GDM1 (cell line): ENCODE data around the gene ANAPC2.
A peak's percentile ranks its signal among the peaks of the same experiment; 100 is the strongest.

Experiments
- DNase-seq: peaks from one replicate; lab custom pipeline; 2025; lab: John Stamatoyannopoulos, UW

The ANAPC2 gene

GRCh38 chr9:137227054-137227852 is 38.9 kb upstream of the ANAPC2 start, which contains the start of gene RNF224:
RNF224 (plus strand) TSS chr9:137227502; CDS start chr9:137228336, 834 bp downstream.
- DNase-seq: peak; percentile 76

GRCh38 chr9:137226338-137227053 is 38.1 kb upstream of the ANAPC2 start:
- DNase-seq: no peak

GRCh38 chr9:137225699-137226331 is 37.5 kb upstream of the ANAPC2 start:
- DNase-seq: no peak

GRCh38 chr9:137224830-137225694 is 36.7 kb upstream of the ANAPC2 start, which contains the start of gene CYSRT1:
CYSRT1 (plus strand) TSS chr9:137225174; CDS start chr9:137225622, 448 bp downstream.
- DNase-seq: no peak

- peak; percentile 97 for DNase-seq
Observed at GRCh38 chr9:137223078-137223970, 35.0 kb upstream of the ANAPC2 start.

- no peak for DNase-seq
Observed at GRCh38 chr9:137222190-137223077, 34.1 kb upstream of the ANAPC2 start, which contains the start of gene RNF208. RNF208 (minus strand) TSS chr9:137222240; CDS start chr9:137221212, 1,028 bp downstream.

GRCh38 chr9:137221506-137222111 is 33.2 kb upstream of the ANAPC2 start:
- DNase-seq: no peak

- no peak for DNase-seq
Observed at GRCh38 chr9:137221095-137221505, 32.7 kb upstream of the ANAPC2 start.

GRCh38 chr9:137220317-137221094 is 32.1 kb upstream of the ANAPC2 start:
- no peak for DNase-seq

GRCh38 chr9:137219757-137220316 is 31.5 kb upstream of the ANAPC2 start:
- no peak for DNase-seq

GRCh38 chr9:137218754-137219271 is 30.5 kb upstream of the ANAPC2 start:
- DNase-seq: no peak

GRCh38 chr9:137218212-137218753 is 29.9 kb upstream of the ANAPC2 start:
- no peak for DNase-seq

- DNase-seq: no peak
Observed at GRCh38 chr9:137217276-137218211, 29.2 kb upstream of the ANAPC2 start.

GRCh38 chr9:137216188-137216965 is 28.0 kb upstream of the ANAPC2 start:
- DNase-seq: no peak
